Measurements from ENCODE around the gene TMEM163. TPM values are rescaled to one million over a fixed set of nuclear protein-coding genes. Genes with fewer than 3 reads are reported as not detected.

TMEM163 gene
- total RNA-seq, 1 experiment from 2014 or later: 0.12 TPM

DNA sequence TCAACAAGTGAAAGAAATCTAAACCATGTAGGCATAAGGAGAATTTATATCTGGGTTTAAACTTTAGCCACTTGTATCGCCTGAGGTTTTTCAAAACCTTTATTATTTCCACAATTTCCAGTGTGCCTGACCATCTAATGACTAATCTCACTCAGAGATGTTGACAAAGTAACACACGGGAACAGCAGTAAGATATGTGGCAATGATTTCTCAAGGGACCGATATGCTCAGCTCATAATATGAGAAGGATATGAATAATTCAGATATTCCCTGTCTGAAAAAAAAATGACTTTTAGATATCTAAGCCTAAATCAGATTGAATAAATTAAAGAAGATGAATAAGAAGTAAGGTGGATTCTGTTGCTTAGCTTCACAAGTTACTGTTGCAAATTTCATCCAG, 43.5 kb downstream of the TMEM163 start:
- Histone ChIP-seq H3K27ac (ENCODE audit: low read depth, low read length) (no peak overlapping the region), H3K9me2 (ENCODE audit: insufficient read depth) (no peaks in the 10 kb centered on the region), H3K4me2 (ENCODE audit: low read length) (no peak overlapping the region), H3K36me3 (ENCODE audit: control insufficient read depth in 1 of 2, insufficient read depth in 2 of 2, low read length in 2 of 2) (no peaks in the 10 kb centered on the region), H3K4me3 (replicated peaks in 1 of 2; ENCODE audit: low read depth in 1 of 2, low read length in 2 of 2) (no peak overlapping the region), H2AFZ (ENCODE audit: low read depth, low read length, poor library complexity, severe bottlenecking) (no peak overlapping the region), H4K20me1 (ENCODE audit: insufficient read depth) (no peaks in the 10 kb centered on the region), H3K9ac (ENCODE audit: low read length) (no peak overlapping the region), H3K4me1 (ENCODE audit: control insufficient read depth in 1 of 2, insufficient read depth in 2 of 2, low read length in 2 of 2) (no peaks in the 10 kb centered on the region), H3K79me2 (ENCODE audit: insufficient read depth, low read length) (no peaks in the 10 kb centered on the region), H3K27me3 (ENCODE audit: insufficient read depth, low read length) (peaks cover 21% of the 10 kb centered on the region; the same call in 1 of the 2 replicates), H3K9me3 (ENCODE audit: control insufficient read depth in 1 of 2, insufficient read depth in 1 of 2, low read depth in 1 of 2, low read length in 2 of 2) (no peaks in the 10 kb centered on the region)
- no TSS peak for BruUV-seq (replicated peaks)
- RAD21 ChIA-PET (ENCODE audit: low non-redundant PET in 1 of 2, low total read pairs in 2 of 2, uncharacterized antibody in 2 of 2, unreplicated experiment in 2 of 2): no interaction called here
- POLR2A ChIA-PET: no interaction called here
- CTCF ChIA-PET: no interaction called here
- ATAC-seq (no peak), DNase-seq (ENCODE audit: low read depth, low spot score) (no peak)
- TF ChIP-seq REST (IDR thresholded peaks at IDR 0.05; ENCODE audit: low read depth): no peak
- no peak for TF ChIP-seq POLR2AphosphoS5 (IDR thresholded peaks at IDR 0.05; ENCODE audit: low read depth, low read length)
- no peak for TF ChIP-seq RAD21 (IDR thresholded peaks at IDR 0.05; ENCODE audit: low read depth)
- TF ChIP-seq MAX (IDR thresholded peaks at IDR 0.05): no peak
- TF ChIP-seq CTCF (IDR thresholded peaks at IDR 0.05 in 2 of 3, conservative IDR thresholded peaks at IDR 0.05 in 1 of 3; ENCODE audit: borderline replicate concordance in 1 of 3, insufficient read depth in 1 of 3, low read depth in 2 of 3, low read length in 2 of 3): no peak
- no peak for TF ChIP-seq ZBTB33 (IDR thresholded peaks at IDR 0.05; ENCODE audit: extremely low read depth, insufficient replicate concordance, low read length)
- no peak for TF ChIP-seq SRF (IDR thresholded peaks at IDR 0.05; ENCODE audit: low read depth)
- intact Hi-C loops (cut with micrococcal nuclease): no loop called here

Measured in HCT116 (cell line).